HG03196 (cell line): Measurements from ENCODE around the gene LYZL6.
A peak's percentile ranks its signal among the peaks of the same experiment; 100 is the strongest.
"Not testable (repeated sequence)": the region's sequence is repeated elsewhere in the genome, so short reads cannot be mapped to it uniquely, and the experiment has no call there.

Experiments used
- ATAC-seq: cut with Tn5 transposase; IDR thresholded peaks from one replicate; pipeline ENCODE4 v1.9.1; 2021; ENCODE audit not compliant: unreplicated experiment

The LYZL6 gene

DNA sequence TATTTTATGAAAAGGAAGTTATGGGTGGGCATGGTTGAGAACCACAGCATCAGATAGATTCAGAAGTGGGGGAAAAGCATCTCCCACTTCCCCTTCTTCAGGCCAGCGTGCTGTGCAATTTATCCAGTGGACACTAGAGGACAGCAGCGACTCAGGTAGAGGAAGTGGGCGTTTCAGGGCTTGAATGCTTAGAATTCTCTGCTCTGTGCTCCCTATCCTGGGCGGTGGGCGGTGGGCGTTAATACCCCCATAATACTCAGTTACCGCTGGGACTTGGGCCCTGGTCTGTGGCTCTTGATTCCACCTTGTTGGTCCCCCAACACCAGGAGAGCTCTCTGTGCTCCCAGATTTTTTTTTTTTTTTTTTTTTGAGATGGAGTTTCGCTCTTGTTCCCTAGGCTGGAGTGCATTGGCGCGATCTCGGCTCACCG lies 3.7 kb upstream of the LYZL6 start:
- ATAC-seq: no peak

GRCh38 chr17:35944151-35944550 lies 638 bp upstream of the LYZL6 start:
- no peak for ATAC-seq

- no peak for ATAC-seq
Measured at GRCh38 chr17:35942588-35943186, 826 bp downstream of the LYZL6 start.

- not testable (repeated sequence) for ATAC-seq
Measured at GRCh38 chr17:35938492-35938891, 5.0 kb downstream of the LYZL6 start.

DNA sequence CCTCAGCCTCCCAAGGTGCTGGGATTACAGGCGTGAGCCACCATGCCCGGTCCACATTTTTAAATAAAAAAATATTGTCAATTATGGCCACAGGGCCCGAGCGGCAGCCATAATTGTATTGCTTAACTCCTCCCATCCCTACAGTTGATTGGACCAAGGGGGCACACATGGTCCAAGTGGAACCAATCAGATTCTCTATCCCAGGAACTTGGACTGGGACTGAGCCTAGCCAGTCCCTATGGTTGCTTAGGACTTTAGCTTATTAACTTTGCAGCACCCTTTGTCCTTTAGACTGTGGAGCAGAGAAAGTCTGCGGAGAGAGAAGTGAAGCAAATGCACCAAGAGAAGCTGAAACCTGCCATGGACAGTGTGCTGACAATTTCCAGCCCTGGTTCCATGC lies 7.5 kb downstream of the LYZL6 start:
- ATAC-seq: no peak

GRCh38 chr17:35934760-35935159 lies 8.8 kb downstream of the LYZL6 start:
- no peak for ATAC-seq

DNA sequence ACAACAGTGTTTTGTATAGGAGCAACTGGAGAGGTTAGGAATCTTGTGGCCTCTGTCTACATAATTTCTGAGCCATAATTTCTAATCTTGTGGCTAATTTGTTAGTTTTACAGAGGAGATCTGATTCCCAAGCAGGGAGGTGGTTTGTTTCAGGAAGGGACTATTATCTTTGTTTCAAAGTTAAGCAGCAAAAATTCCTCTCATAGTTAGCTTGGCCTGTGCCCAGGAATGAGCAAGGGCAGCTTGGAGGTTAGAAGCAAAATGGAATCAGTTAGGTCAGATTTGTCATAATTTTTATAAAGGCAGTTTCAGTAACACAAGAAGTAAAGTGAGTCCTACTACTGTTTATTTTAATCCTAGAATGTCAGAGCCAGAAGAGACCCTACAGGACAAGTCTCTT lies 10.9 kb downstream of the LYZL6 start:
- no peak for ATAC-seq

DNA sequence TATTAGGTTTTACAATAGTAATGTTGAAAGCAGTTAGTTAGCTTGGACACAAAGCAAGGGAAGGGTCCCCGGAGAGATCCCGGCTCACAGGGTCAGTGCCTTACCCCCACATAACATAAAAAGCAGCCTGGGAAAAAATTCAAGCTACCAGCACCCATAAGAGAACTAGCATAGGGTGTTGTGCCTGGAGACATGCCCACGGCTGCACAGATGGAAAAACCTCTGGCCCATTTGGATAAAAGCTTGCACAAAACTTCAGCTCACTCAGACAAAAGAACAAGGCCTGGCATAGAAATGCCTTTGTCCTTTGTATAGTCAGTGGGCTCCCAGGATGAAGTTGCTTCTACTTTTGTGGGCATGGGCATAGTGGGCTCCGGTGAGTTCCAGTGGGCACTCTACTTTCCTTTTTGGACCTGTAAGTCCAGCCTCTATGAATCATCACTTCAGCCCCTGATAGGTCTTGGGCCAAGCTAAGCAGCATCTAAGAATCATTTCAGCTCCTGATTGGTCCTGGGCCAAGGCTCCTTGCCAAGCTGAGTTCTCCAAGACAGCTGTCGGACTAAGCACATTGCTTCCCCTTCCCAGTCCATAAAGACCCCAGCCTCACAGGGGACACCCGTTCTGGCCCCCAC lies 11.6 kb downstream of the LYZL6 start:
- no peak for ATAC-seq

DNA sequence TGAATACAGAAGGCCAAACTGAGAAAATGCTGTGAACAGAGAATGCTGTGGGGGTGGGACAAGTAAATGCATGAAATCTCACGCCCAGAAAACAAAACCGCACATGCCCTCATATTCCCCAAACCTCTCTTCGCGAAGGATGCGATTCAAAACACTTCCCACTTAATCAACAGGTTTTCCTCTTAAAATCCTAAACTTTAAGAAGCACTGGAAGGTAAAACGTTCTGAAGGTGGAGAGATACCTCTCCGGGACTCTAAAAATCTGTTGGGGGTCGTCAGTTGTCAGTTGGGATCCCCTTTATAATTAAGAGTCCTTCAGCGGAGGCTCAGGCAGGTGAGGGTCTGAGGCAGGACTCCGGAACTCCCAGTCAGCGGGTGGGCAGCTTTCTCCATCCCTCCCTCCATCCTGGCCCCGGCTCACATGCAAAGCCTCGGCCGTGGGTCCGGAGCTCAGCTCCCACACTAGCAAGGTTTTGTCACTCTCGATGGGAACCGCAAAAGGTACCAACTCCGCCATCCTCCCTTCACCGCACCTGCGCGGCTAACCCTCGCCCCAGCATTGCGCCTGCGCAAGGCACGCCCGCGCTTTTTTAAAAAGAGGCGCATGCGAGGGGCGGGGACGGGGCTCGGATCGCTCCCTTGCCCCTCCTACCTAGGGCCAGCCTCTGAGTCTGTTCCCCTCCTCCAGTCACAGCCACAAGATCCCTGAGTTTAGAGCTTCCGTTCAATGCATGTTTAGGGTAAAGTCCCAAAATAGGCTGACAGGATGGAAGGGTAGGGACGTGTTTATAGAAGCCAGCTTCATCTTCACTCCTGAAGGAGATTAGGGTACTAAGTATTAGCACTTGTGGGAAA lies 13.1 kb downstream of the LYZL6 start, which contains the start of gene RDM1:
RDM1 (minus strand) TSS at position 563 of the 855 bp plus-strand sequence; CDS start at position 517, 46 bp downstream.
- ATAC-seq: peak; percentile 67

GRCh38 chr17:35927714-35928113 lies 15.8 kb downstream of the LYZL6 start:
- ATAC-seq: no peak

- no peak for ATAC-seq
Measured at GRCh38 chr17:35923609-35924114, 19.9 kb downstream of the LYZL6 start.

DNA sequence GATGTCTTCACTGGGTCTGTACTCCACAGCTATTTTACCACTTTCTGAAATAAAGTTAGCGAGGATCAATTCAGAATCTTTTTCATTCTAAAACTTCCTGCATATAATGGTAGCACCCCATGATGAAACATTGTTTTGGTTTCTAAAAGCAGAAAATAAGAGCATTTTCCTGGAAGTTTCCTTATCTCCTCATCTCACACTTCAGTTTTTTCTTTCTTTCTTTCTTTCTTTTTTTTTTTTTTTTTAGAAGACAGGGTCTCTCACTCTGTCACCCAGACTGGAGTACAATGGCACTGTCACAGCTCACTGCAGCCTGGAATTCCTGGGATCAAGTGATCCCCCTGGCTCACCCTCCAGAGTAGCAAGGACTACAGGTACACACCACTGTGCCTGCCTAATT lies 23.3 kb downstream of the LYZL6 start:
- ATAC-seq: no peak

DNA sequence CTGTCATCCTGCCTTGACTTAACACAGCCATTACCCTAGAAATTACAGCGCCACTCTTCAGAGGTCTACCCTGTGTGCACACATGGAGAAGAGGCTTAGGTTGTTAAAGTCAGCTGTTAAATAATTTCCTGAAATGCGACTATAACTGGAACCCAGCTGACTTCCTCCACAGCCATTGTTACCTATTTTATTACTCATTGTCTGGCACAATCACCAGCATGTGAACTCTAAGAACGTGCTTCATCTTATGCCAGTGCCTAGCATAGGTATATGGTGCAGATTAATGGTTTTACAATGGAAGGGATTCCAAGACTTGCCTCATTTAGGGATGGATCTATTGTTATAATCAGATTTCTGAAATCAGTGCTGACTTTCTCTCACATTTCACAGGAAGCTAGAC lies 24.8 kb downstream of the LYZL6 start:
- no peak for ATAC-seq

DNA sequence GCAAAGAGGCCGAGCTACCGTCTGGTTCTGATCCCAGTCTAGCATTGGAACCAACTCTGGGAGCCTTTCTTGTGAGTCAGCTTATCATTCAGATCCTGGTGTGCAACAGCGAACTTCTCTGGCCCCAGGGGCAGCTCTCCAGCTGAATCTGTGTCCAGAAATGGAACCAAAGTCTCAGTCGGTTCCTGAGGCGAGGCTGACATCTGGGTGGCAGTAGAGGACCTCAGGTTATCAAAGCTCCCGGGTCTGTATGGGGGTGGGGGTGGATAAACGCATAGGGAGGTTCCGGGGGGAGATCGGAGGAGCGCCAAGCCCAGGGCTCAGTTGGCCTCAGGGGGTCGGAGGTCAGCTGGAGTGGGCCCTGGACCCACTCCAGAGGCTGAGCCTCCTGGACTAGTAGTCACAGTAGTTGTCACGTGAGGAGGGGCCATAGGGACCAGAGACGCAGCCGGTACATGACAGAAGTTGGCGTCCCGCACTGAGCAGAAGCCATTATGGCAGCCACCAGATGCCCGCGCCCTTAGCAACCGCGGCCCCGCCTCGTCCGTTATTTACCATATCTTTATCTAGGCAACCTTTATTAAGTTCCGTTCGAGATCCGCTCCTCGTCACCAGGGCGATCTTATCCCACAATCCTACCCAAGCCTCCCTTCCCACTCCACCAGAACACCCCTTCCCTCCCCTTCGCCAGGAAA lies 25.8 kb downstream of the LYZL6 start:
- no peak for ATAC-seq

DNA sequence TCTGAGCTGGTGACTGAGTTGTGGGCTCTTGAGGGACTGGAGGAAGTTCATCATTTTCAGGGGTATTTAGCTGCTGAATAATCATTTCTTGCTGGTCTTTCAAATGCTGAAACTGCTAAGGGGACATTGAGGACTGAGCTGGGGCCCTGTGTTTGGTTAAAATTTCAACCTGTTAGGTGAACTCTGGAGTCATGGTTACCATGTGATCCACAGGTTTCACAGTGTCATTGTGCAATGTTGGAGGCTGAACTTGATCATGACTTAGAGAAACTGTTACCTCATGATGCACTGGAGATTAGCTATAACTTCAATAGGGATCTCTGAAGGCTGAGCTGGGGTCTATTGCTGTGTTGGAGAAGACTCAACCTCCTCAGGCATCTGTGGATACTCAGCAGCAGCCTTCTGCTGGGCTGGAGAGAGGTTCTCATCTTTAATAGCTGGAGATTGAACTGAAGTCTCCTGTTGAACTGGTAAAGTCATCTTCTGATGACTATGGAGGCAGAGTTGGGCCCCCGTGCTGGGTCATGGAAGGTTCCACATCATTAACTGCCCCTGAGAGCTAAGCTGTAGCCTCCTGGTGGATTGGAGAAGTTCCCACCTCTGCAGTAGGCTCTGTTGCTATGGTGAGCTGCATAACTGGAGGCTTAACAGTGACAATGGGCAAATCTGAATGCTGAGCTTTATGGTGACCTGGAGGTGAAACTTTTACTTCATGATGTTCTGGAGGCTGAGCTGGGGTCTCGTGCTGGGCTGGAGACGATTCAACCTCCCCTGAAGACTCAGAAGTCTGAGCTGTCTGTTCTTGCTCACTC lies 28.2 kb downstream of the LYZL6 start:
- no peak for ATAC-seq

- ATAC-seq: no peak
Measured at GRCh38 chr17:35914354-35914753, 29.2 kb downstream of the LYZL6 start.

GRCh38 chr17:35913609-35914008 lies 29.9 kb downstream of the LYZL6 start:
- no peak for ATAC-seq

DNA sequence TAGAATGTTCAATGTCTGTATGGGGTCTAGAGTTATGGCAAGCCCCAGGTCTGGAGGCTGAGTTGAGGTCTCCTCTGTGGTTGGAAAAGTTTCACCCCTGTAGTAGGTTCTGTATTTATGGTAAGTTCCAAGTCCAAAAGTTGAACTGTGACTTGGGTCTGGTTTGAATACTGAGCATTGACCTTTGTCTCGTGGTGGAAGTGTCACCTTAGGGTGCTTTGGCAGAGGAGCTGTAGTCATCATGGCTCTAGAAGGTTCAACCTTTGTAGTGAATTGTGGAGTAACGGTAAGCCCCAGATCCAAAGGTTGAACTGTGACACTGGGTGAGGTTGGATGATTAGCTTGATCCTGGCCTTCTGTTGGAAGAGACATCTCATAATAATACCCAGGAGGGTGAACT lies 30.6 kb downstream of the LYZL6 start:
- no peak for ATAC-seq

GRCh38 chr17:35912339-35912912 lies 31.1 kb downstream of the LYZL6 start:
- ATAC-seq: no peak

DNA sequence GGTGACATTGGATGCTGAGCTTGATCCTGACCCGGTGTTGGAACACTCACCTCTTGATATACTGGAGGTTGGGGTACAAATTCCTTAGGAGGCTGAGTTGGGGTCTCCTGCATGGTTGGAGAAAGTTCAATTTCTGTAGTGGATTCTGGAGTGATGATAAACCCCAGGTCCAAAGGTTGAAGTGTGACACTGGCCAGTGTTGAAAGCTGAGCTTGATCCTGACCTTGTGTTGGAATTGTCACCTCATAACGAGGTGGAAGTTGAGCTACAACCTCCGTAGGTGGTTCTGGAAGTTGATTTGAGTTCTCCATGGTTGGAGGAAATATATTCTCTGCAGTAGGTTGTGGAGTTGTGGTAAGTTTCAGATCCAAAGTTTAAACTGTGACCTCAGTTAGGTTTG lies 34.1 kb downstream of the LYZL6 start:
- ATAC-seq: no peak
